Right hindlimb (tissue), 1 donor: ENCODE results near the gene IP6K3.

ENCODE experiments used
- DNase-seq: peaks from one replicate; pipeline ENCODE4 v3.0.0-alpha.2; 2018

The IP6K3 gene

GRCh38 chr6:33777398-33778388, 31.0 kb upstream of the IP6K3 start:
- DNase-seq = no peak

GRCh38 chr6:33776764-33777163, 30.1 kb upstream of the IP6K3 start:
- no peak for DNase-seq

- DNase-seq = no peak
Observed at GRCh38 chr6:33776186-33776585, 29.5 kb upstream of the IP6K3 start.

- no peak for DNase-seq
Observed at GRCh38 chr6:33774774-33775173, 28.1 kb upstream of the IP6K3 start.

GRCh38 chr6:33772902-33773472, 26.3 kb upstream of the IP6K3 start:
- no peak for DNase-seq

- no peak for DNase-seq
Observed at GRCh38 chr6:33772082-33772830, 25.6 kb upstream of the IP6K3 start.

GRCh38 chr6:33771146-33772081, 24.7 kb upstream of the IP6K3 start:
- peak; percentile 85 for DNase-seq

- DNase-seq = no peak
Observed at GRCh38 chr6:33770833-33771145, 24.1 kb upstream of the IP6K3 start.

GRCh38 chr6:33770124-33770832, 23.6 kb upstream of the IP6K3 start:
- peak; percentile 45 for DNase-seq

GRCh38 chr6:33769248-33769821, 22.6 kb upstream of the IP6K3 start:
- no peak for DNase-seq

GRCh38 chr6:33768644-33769120, 22.0 kb upstream of the IP6K3 start:
- DNase-seq = peak; percentile 79

- no peak for DNase-seq
Observed at GRCh38 chr6:33766921-33767907, 20.5 kb upstream of the IP6K3 start.

GRCh38 chr6:33765368-33765767, 18.7 kb upstream of the IP6K3 start:
- no peak for DNase-seq

- no peak for DNase-seq
Observed at GRCh38 chr6:33764036-33764435, 17.3 kb upstream of the IP6K3 start.

- DNase-seq = no peak
Observed at GRCh38 chr6:33763483-33763882, 16.8 kb upstream of the IP6K3 start.

- no peak for DNase-seq
Observed at GRCh38 chr6:33762713-33763112, 16.0 kb upstream of the IP6K3 start.

- DNase-seq = peak; percentile 56
Observed at GRCh38 chr6:33761922-33762629, 15.4 kb upstream of the IP6K3 start.

GRCh38 chr6:33761581-33761921, 14.8 kb upstream of the IP6K3 start:
- no peak for DNase-seq

GRCh38 chr6:33759887-33760629, 13.4 kb upstream of the IP6K3 start:
- no peak for DNase-seq
